ENCODE data around the gene PRKAG2. TPM values are rescaled to one million over a fixed set of nuclear protein-coding genes. Genes with fewer than 3 reads are reported as not detected.

PRKAG2 gene
- total RNA-seq, 2 donors from 2014 or later, result 38.3 to 78.5 TPM

DNA sequence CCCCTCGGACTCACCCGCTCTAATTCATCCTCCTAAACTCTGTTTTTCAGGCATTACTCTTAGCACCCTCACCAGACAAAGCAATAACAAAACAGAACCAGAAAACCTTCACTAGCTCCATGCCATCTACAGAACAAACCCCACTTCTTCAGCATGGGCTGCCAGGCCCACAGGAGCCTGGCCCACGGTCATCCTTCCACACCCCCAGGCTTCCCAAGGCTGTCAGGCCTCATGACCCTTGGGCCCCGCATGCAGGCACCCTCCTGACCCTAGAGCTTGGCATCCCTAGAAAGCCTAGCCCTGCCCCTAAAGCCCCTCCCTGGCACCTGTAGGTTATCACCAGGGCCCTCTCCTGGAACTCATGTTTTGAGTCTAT lies 59.6 kb downstream of the PRKAG2 start:
- no peaks in the 10 kb centered on the region for H3K36me3 ChIP-seq
- no peak overlapping the region for H3K27ac ChIP-seq
- H3K27me3 ChIP-seq (replicated peaks; ENCODE audit: insufficient read depth), result no peaks in the 10 kb centered on the region
- DNase-seq (ENCODE audit: low spot score) (no peak), ATAC-seq (ENCODE audit: insufficient number of reproducible peaks, low FRiP score, low read depth) (no peak)
- TF ChIP-seq, protein P1, sequence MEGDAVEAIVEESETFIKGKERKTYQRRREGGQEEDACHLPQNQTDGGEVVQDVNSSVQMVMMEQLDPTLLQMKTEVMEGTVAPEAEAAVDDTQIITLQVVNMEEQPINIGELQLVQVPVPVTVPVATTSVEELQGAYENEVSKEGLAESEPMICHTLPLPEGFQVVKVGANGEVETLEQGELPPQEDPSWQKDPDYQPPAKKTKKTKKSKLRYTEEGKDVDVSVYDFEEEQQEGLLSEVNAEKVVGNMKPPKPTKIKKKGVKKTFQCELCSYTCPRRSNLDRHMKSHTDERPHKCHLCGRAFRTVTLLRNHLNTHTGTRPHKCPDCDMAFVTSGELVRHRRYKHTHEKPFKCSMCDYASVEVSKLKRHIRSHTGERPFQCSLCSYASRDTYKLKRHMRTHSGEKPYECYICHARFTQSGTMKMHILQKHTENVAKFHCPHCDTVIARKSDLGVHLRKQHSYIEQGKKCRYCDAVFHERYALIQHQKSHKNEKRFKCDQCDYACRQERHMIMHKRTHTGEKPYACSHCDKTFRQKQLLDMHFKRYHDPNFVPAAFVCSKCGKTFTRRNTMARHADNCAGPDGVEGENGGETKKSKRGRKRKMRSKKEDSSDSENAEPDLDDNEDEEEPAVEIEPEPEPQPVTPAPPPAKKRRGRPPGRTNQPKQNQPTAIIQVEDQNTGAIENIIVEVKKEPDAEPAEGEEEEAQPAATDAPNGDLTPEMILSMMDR (IDR thresholded peaks at IDR 0.05), result no peak
- H3K4me1 ChIP-seq (ENCODE audit: control insufficient read depth in 1 of 2, low read depth in 2 of 2), result peaks cover 0 to 8% of the 10 kb centered on the region in 2 donors
- H3K9me3 ChIP-seq, result no peaks in the 10 kb centered on the region
- no peak overlapping the region for H3K4me3 ChIP-seq

DNA sequence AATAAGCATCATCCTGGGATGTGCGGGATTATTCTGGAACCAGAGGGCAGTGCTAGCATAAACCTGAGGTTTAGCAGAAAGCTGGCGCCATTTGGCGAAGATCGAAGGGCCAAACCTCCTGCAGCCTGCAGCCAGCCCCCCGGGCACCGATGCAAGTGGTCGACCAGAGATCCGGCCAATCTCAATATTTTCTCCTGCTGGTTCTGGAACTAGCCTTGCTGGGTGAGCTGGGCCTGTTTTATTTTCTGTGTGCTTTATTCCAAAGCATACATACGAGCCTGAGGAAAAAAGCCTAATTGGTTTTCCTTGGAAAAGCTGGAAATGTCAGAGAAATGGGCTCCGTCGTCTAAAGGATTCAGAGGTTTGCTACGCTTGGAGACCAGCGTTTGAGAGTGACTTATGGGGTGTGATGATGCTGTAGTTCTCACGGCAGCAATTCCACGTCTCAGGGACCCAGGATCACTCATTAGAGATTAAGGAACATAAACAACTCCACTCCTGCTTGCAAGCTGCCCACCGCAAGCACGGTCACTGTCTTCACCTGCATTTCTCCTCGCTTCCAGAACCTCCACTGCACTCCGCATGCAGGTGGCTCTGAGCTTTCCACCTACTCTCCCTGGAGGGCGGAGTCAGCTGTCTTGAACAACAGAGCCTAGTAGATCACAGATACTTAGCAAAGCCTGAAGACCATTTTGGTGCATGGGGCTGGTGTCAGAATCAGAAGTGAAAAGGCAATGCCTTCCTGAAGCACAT lies 60.2 kb downstream of the PRKAG2 start:
- TF ChIP-seq, protein P1 (IDR thresholded peaks at IDR 0.05), result no peak
- ATAC-seq (ENCODE audit: insufficient number of reproducible peaks, low FRiP score, low read depth) (no peak), DNase-seq (ENCODE audit: low spot score) (no peak)
- Histone ChIP-seq H3K4me3 (no peak overlapping the region), H3K4me1 (ENCODE audit: control insufficient read depth in 1 of 2, low read depth in 2 of 2) (peaks cover 0 to 8% of the 10 kb centered on the region in 2 donors), H3K27me3 (replicated peaks; ENCODE audit: insufficient read depth) (no peaks in the 10 kb centered on the region), H3K36me3 (no peaks in the 10 kb centered on the region), H3K27ac (no peak overlapping the region), H3K9me3 (no peaks in the 10 kb centered on the region)

DNA sequence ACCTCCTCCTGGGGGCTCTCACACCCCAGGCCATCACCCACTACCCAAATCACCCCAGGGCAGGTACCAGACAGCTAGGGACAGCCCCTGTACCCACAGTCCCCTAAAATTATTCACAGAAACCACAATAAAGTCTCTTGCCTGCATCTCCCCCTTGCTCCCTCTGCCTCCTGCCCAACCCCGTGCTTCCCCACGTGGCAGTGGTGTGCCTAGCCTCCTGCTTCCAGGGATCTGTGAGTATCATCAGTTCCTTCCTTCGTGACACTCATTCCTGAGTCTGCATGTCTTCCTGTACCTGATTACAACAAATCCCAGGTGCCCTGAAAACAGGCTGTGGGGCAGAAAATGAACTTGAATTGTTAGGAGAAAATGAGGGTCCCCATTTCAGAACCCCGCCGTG lies 61.5 kb downstream of the PRKAG2 start:
- TF ChIP-seq, protein P1 (IDR thresholded peaks at IDR 0.05), result no peak

DNA sequence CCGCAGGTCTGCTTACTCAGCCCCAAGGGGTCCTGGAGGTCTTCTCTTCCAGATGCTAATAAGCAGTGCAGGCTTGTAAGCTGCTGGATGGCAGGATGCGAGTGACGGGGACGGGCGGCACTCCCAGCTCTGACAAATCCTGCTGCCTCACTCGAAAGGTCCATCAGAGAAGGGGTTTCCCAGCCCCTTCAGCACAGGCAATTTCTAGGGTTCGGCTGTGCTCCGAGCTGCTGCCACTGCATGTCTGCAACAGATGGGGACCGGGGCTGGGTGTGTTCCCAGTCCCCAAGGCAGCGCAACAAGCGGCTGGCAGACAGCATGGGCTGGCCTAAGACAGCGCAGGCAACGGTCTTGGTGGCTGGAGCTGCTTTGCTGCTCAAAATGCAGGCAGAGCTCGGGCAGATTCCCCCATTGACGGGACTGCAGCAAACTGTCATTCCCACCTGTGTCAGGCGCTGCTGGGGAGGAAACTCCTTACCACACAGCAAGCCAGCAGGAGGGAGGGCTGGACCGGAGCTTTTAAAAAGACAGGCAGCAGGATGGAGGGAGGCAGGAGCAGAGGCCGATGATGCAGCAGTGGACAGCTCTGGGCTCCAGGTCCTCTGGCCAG lies 62.4 kb downstream of the PRKAG2 start:
- Histone ChIP-seq H3K4me1 (ENCODE audit: control insufficient read depth in 1 of 2, low read depth in 2 of 2) (peaks cover 0 to 8% of the 10 kb centered on the region in 2 donors), H3K9me3 (no peaks in the 10 kb centered on the region), H3K36me3 (no peaks in the 10 kb centered on the region), H3K4me3 (no peak overlapping the region), H3K27ac (no peak overlapping the region), H3K27me3 (replicated peaks; ENCODE audit: insufficient read depth) (no peaks in the 10 kb centered on the region)
- ATAC-seq (ENCODE audit: insufficient number of reproducible peaks, low FRiP score, low read depth), result no peak
- no peak for DNase-seq (ENCODE audit: low spot score)
- TF ChIP-seq, protein P1 (IDR thresholded peaks at IDR 0.05), result no peak

More for the DNA sequence above, 61.5 kb downstream of the PRKAG2 start:
- H3K9me3 ChIP-seq, result no peaks in the 10 kb centered on the region
- no peak overlapping the region for H3K4me3 ChIP-seq
- H3K4me1 ChIP-seq (ENCODE audit: control insufficient read depth in 1 of 2, low read depth in 2 of 2), result peaks cover 0 to 8% of the 10 kb centered on the region in 2 donors
- ATAC-seq (ENCODE audit: insufficient number of reproducible peaks, low FRiP score, low read depth) (no peak), DNase-seq (ENCODE audit: low spot score) (no peak)
- no peak overlapping the region for H3K27ac ChIP-seq
- H3K27me3 ChIP-seq (replicated peaks; ENCODE audit: insufficient read depth), result no peaks in the 10 kb centered on the region
- H3K36me3 ChIP-seq, result no peaks in the 10 kb centered on the region

DNA sequence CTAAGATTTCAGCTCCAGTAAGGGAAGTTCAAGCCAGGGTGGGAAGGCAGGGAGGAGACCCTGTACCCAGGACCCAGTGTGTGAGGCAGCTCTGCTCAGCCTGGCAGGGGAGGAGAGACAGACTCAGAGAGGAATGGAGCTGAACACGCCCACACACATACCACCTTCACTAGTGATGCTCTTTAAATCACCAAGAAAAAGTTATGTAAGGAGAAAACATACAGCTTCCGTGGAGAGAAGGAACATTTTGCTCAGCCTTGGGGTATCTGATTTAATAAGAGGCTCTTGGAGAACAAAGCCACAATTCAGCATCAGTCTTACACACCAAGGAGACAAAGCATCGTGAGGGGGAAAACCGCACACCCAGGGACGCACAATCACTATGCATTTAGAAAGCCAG lies 62.9 kb downstream of the PRKAG2 start:
- no peak for ATAC-seq (ENCODE audit: insufficient number of reproducible peaks, low FRiP score, low read depth)
- Histone ChIP-seq H3K4me3 (no peak overlapping the region), H3K9me3 (no peaks in the 10 kb centered on the region), H3K27me3 (replicated peaks; ENCODE audit: insufficient read depth) (no peaks in the 10 kb centered on the region), H3K4me1 (ENCODE audit: control insufficient read depth in 1 of 2, low read depth in 2 of 2) (peaks cover 0 to 8% of the 10 kb centered on the region in 2 donors), H3K36me3 (no peaks in the 10 kb centered on the region), H3K27ac (no peak overlapping the region)
- no peak for DNase-seq (ENCODE audit: low spot score)
- TF ChIP-seq, protein P1 (IDR thresholded peaks at IDR 0.05), result no peak
